Measurements from ENCODE around the gene PARD6B. TPM values are rescaled to one million over a fixed set of nuclear protein-coding genes. Genes with fewer than 3 reads are reported as not detected.

PARD6B gene
- total and polyA plus RNA-seq, 2 of the 13 experiments (the other 11 are each of a cell fraction or from before 2014, with no cell fraction given), result 6.9 to 22.2 TPM

GRCh38 chr20:50734730-50735679 is 3.6 kb downstream of the PARD6B start (continued):
- TF ChIP-seq NR2F1 (CRISPR knock-in tag; IDR thresholded peaks at IDR 0.05) (no peak), GTF2F1 (IDR thresholded peaks at IDR 0.05; ENCODE audit: low read length) (no peak), CREM (IDR thresholded peaks at IDR 0.05) (no peak), CREM (CRISPR knock-in tag; IDR thresholded peaks at IDR 0.05) (no peak), ZNF446 (CRISPR knock-in tag; IDR thresholded peaks at IDR 0.05) (no peak), ZFAT (CRISPR knock-in tag; conservative IDR thresholded peaks at IDR 0.05) (no peak), MAX (IDR thresholded peaks at IDR 0.05) (no peak), SKIL (CRISPR knock-in tag; IDR thresholded peaks at IDR 0.05; ENCODE audit: borderline replicate concordance) (no peak), ZNF746 (CRISPR knock-in tag; IDR thresholded peaks at IDR 0.05) (no peak), CEBPG (CRISPR knock-in tag; IDR thresholded peaks at IDR 0.05) (peak; percentile 76), ZNF263 (CRISPR knock-in tag; IDR thresholded peaks at IDR 0.05) (no peak), BHLHE40 (IDR thresholded peaks at IDR 0.05; ENCODE audit: low read length) (no peak), ZNF782 (CRISPR knock-in tag; IDR thresholded peaks at IDR 0.05; ENCODE audit: borderline replicate concordance) (no peak), GABPB1 (CRISPR knock-in tag; IDR thresholded peaks at IDR 0.05) (0 out of 2 replicates have a peak, but pooled peaks have one; percentile 18), SP1 (IDR thresholded peaks at IDR 0.05) (no peak), SP1 (CRISPR knock-in tag; IDR thresholded peaks at IDR 0.05) (no peak), TCF7L2 (IDR thresholded peaks at IDR 0.05; ENCODE audit: low read depth, low read length) (no peak), CCAR2 (optimal IDR thresholded peaks at IDR 0.05; ENCODE audit: low read depth, low read length) (no peak), ZNF12 (CRISPR knock-in tag; IDR thresholded peaks at IDR 0.05) (no peak), TARDBP (CRISPR knock-in tag; IDR thresholded peaks at IDR 0.05) (no peak), E2F5 (CRISPR knock-in tag; conservative IDR thresholded peaks at IDR 0.05) (no peak), MXD4 (CRISPR knock-in tag; IDR thresholded peaks at IDR 0.05) (no peak), ZBTB7B (CRISPR knock-in tag; IDR thresholded peaks at IDR 0.05) (no peak), MED8 (CRISPR knock-in tag; IDR thresholded peaks at IDR 0.05; ENCODE audit: insufficient replicate concordance) (no peak), ZNF576 (CRISPR knock-in tag; IDR thresholded peaks at IDR 0.05) (no peak), TEAD2 (CRISPR knock-in tag; IDR thresholded peaks at IDR 0.05) (no peak), MAFF (IDR thresholded peaks at IDR 0.05; ENCODE audit: low read depth, low read length) (no peak), IRF1 (CRISPR knock-in tag; IDR thresholded peaks at IDR 0.05; ENCODE audit: low read depth) (no peak)

Measured in HepG2 (cell line).